HG03064 (cell line): ENCODE data around the gene UCN3.
A peak's percentile ranks its signal among the peaks of the same experiment; 100 is the strongest.

Source experiments
- ATAC-seq: cut with Tn5 transposase; IDR thresholded peaks from one replicate; pipeline ENCODE4 v1.9.1; 2021; ENCODE audit warnings: low read depth; ENCODE audit not compliant: unreplicated experiment

The UCN3 gene, protein sequence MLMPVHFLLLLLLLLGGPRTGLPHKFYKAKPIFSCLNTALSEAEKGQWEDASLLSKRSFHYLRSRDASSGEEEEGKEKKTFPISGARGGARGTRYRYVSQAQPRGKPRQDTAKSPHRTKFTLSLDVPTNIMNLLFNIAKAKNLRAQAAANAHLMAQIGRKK

DNA sequence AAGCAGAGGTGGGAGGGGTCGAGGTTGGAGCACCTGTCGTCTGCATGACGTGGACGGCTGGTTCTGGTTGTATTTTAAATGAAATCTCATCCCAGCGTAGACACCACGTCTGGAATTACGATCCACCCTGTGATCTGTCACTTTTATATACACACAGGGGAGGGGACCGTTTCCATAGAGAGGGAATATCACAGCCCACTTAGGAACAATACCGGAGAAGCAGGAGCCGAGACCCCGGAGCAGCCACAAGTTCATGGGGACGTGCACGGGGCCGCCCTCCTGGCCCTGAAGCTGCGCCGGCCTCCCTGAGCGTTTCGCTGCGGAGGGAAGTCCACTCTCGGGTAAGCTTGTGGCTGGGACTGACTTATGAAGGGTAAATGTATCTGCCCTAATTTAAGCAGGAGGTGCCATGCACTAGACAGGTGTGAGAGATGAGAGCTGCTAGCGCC is at the start of gene UCN3:
UCN3 (plus strand) TSS at position 77 of the 449 bp plus-strand sequence. CDS start 8,755 bp downstream, outside the sequence.
- ATAC-seq = no peak

DNA sequence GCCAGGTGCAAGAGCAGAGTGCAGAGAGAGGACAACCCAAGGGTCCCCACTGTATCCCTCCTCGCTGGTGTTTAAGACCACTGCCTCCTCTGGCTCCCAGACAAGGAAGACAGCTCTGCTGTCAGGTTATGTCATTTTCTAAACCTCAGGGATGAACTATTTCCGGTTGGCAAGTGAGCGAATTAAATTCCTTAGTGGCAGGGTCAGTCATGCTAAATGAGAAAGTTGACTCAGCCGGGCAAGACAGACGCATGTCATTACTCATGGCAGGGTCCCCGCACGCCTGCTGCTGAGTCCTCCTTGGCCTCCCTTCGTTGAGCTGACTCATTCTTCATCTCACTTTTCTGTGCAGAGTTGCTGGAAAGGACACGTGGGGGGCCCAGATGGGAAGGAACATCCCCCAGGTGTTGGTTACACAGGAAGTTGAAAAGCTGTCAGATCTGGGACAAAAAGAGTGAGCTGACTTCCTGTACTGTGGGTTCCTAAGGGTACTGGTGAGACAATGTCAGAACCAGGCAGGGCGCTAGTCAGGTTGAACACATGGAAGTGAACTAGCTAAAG is 47.1 kb upstream of the UCN3 start:
- peak; percentile 67 for ATAC-seq

DNA sequence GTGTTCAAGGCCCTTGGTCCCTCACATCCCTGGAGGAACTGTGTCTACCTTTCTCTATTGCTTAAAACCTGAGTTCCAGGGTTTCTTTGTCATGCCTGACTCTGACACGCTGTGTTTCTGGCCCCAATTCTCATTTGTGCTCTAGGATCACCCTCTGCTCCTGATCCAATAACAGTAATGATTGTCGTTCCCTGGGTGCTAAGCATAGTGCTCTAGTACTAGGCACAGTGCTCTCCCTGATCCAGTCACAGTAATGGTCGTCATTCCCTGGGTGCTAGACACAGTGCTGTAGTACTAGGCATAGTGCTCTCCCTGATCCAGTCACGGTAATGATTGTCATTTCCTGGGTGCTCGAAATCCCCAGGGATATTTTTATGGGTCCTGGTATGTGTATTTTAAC is 46.6 kb upstream of the UCN3 start:
- ATAC-seq = no peak

DNA sequence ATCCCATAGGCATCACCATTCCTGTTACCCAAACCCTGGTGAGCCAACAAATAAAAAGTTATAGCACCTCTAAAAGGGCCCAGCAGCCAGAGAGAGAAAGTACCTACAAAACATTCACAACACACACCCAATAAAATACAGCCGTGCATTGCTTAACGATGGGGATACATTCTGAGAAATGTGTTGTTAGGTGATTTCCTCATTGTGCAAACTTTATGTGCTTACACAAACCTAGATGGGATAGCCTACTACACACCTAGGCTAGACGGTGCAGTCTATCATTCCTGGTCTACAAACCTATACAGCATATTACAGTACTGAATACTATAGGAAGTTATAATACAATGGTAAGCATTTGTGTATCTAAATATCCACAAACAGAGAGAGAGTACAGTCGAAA is 44.9 kb upstream of the UCN3 start:
- no peak for ATAC-seq

DNA sequence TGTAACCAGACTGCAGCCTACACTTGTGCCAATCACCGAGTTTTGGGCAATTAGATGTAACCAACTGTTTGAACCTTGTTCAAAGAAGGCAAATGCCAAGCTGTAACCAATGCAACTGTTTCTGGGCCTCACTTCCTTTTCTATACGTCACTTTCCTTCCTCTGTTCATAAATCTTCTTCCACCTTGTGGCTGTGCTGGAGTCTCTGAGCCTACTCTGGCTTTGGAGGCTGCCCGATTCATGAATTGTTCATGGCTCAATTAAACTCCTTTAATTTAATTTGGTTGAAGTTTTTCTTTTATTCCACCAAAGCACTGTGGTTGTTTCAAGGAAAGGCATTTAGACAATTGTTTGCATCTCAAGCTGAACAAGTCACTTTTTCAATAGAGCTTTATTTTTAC is 43.5 kb upstream of the UCN3 start:
- ATAC-seq = no peak

DNA sequence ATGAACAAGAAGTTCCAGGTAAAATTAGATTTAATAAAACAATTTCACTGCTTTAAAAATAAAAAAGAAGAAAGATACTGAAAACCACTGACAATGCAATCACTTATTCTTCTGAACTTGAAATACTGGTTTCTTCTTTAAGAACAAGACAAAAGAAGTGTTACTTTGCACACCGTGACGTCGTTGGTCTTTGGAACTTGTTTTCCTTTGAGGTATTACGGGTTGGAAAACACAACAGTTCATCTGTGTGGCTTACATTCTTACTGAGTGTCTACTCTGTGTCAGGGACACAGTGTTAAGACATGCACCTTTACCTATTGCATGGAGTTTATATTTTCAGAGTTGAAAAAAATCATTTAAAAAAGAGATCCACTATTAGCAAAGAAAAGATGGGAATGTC is 41.3 kb upstream of the UCN3 start:
- ATAC-seq = no peak

DNA sequence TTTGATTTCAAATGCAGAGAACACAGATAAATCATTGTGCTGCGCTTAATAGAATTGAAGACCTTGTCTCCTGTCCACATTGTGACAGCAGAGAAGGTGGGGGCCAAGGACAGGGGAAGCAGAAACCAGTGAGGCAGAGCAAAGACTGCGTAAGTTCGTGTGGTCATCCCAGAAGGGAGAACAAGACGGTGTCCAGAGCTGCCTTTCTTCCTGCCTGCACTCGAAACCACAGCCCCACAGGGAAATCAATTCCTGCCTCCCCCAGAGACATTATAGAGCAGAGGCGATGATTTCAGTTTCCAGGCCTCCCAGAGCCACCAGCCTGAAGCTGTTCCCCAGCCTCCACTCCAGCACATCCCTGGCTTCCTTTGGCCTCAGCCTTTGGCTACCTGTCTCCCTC is 39.7 kb upstream of the UCN3 start:
- no peak for ATAC-seq

DNA sequence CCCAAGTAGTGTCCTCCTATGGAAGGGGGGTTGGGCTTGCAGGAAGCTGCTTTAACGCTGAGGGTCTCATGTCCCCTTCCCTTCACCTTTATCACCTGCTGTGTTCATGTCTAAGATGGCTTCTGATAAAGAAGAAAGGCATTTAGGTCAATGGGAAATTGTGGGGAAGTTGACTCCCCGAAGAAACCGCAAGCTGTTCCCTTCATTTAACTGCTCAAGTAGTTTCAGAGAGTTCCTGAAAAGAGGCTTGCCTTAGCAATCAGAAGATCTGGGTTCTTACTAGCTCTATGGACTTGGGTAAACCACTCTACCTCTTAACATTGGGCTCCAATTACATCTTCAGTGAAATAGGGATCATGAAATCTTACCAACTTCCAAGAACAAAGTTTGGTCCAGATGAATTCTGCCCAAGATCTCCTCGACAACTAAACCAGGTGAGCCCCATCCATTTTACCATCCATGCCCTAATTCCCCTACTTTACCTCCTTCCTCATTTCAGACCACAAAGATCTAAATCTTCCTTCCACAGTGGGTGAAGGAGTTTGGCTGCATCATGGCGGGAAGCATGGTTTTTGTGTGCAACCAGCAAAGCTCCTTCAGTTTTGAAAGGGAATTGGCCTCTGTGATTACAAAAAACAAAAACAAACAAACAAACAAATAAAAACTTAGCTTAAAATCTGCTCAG is 30.4 kb upstream of the UCN3 start:
- no peak for ATAC-seq

DNA sequence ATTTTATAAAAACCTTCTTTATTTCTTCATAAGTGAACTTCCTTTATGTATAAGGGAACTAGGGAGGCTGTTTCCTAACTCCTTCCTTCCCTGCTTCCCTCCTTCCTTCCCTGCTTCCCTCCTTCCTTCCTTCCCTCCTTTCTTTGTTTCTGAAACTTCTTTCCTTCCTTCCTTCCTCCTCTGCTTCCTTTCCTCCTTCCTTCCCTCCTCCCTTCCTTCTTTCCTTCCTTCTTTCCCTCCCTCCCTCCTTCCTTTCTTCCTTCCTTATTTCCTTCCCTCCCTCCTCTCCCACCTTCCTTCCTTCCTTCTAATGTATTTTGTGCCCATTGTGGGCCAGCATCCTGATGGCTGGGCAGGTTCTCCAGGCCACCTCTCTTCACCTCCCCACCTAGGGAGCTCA is 26.8 kb upstream of the UCN3 start:
- no peak for ATAC-seq

DNA sequence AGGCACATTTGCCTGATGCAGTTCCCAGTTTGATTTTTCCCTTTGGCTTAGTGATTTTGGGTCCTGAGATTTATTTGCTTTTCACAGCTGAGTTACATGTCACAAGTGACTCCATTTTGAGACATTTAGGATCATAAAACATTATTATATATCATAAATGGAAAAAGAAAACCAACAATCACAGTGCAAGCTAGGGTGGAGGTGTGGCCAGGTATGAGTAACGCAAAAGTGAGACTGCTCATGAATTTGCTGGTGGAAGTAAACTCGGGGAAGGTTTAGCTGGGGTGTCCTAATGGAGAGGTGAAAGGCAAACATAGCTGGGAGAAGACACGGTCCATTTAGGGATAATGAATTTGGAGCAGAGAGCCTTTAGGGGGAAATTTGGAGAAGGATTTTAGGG is 21.7 kb upstream of the UCN3 start:
- no peak for ATAC-seq

DNA sequence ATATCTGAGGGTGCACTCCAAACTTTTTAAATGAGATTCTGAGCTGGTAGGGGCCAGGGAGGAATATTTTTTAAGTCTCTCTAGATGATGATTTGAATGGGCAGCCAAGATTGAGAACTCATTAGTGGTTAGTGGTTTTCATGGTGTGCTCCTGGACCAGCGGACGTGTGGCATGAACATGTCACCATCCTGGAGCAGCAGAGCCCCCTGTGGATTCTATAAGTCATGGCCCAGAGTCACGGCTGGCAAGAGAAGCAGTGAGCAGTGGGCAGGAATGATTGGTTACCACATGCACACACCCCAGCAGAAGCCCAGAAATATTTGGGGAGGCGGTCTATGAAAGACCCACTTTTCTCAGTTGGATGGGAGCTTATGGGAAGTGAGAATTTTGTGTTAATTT is 21.2 kb upstream of the UCN3 start:
- no peak for ATAC-seq

DNA sequence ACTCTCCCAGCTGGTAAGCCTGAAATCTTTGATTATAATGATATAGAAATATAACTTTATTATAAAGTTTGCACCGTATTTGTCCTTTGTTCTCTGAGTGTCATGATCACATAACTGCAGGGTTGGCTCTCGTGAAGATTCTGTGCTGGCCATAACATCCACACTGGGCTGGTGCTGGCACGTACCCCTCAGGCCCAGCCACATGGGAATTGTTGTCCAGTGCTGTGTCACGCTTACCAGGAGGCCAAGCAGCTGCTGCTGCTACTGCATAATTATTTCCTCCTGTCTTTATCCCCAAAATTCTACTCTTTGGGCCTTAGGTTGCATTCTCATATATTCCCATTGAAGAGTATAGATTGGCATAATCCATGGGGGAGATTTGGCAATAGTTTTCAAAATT is 20.8 kb upstream of the UCN3 start:
- no peak for ATAC-seq

DNA sequence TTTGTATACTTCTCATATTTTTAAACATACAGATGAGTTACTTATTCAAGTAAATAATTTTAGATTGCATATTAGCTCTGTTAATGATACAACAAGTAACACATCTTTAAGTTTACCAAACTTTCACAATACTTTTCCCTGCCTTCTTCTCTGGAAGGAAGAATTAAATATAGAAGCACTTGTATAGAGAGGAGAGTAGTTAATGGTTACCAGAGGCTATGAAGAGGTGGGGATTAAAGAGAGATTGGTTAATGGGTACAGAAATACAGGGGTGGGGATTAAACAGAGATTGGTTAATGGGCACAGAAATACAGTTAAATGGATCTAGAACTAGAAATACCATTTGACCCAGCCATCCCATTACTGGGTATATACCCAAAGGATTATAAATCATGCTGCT is 20.0 kb upstream of the UCN3 start:
- ATAC-seq = no peak

DNA sequence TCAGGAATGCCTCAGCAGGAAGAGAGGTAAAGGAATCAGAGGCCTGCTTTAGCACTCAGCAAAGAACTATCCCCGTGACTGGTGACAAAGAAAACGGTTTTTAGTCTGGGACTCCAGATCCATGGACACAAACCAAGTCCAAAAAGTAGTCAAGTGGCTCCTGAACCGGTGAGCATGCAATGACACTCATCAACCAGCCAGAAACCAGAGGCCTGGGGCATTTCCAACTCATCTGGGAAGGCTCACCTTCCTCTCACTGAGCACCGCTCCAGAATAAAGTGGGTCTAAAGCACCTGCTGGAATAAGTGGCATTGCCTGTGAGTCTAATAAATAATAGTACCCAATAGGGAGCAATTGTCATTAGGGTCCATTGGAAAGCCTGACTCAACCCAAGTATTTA is 17.9 kb upstream of the UCN3 start:
- no peak for ATAC-seq

DNA sequence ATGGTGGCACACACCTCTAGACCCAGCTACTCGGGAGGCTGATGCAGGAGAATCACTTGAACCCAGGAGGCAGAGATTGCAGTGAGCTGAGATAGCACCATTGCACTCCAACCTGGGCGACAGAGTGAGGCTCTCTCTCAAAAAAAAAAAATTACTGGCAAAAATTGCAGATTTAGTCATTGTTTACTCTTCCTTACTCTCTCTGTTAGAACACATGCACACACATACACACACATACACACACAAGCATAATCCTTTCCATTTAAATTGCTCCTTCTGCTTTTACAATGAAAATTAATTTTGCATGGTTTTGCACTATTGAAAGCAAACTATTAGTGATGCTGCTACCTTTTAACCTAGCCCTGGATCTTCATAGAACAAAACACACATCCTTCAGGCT is 15.4 kb upstream of the UCN3 start:
- no peak for ATAC-seq

DNA sequence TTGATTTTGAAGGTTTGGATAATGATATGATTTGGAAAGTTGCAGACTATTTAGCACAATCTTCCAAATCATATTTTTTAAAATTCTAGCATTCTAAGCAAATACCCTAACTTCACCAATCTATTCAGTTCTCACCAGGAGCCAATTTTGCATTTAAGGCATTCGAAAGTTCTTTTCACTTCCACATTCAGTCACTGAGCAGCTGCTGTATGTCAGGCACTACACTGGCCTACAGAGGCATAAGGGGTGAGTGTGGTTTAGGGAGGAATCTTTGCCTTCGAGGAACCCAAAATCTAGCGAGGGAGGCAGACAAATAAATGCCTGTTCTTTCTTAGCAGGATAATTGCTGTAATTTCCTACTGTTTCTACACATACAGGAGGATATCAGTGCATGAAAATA is 10.7 kb upstream of the UCN3 start:
- ATAC-seq = no peak

DNA sequence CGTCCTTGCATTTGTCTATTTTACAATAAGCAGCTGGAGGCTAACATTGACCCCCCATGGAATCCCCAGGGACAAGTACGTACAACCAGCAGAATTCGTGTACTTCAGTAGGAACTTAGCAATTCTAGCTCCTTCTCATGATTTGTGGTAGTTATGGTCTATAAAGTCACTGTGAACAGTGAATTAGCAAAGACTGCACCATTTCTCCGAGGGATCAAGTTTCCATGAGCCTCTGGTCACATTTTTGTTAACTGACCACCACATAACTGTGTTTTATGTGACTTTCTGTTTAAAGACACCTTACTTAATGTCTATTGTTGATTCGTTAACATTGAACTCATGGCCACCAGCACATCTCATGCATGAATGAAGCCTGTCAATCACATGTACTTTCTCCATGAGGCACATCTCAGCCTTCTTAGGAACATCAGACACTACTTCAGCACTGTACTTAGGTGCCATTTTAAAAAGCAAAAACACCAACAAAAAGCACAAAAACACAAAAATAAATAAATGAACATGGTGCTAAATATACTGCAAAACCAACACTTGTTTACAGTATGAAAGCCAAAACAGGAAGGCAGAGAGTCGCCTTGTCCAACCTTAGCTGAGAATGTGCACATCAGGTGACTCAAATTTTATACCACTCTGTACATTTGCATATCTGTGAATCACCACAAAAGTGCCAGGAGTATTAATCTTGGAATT is 9.0 kb upstream of the UCN3 start:
- ATAC-seq = no peak

DNA sequence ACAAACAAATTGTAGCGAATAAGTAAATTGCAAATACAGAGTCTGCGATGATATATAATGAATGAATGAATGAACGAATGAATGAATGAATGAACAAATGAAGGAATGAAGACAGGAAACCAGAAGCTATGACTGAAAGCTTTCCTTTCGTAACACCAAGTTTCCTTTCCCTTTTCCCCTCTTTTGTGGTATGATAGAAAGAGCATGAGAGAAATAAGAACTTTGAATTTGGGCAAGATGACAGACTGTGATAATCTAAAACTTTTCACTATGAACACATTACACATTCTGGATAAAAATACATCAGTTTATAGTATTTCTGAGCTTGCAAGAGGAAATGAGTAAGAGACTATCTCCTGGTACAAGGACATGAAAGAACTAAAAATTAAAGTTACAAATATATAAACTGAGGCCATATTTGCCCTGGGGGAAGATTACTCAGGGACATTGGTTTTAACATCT is 8.4 kb upstream of the UCN3 start:
- ATAC-seq = no peak

DNA sequence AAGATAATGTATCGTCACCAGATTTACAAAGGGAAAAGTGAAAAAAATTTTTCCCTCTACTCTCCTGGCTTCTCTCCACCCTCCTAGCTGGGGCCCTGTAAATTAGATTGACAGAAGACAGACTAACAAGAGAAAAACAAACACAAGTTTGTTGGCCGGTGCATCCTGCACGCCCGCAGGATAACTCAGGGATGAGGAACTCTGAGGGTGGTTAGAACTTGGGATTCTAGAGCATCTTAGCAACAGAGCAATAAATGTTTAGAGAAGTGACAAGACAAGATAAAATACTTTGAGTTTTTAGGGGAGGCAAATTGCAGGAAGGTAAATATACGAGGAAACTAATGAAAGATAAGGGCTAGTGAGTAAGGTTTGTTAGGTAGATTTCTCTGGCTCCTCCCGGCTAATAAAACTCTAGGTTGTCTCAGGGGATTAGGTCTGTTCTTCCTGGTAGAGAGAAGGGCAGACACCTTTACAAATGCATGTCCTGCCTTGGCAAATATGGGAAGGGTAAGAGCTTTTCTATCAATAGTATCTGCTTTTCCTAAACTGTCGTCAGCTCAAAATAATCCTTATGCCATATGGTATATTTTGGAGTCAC is 4.3 kb upstream of the UCN3 start:
- no peak for ATAC-seq

DNA sequence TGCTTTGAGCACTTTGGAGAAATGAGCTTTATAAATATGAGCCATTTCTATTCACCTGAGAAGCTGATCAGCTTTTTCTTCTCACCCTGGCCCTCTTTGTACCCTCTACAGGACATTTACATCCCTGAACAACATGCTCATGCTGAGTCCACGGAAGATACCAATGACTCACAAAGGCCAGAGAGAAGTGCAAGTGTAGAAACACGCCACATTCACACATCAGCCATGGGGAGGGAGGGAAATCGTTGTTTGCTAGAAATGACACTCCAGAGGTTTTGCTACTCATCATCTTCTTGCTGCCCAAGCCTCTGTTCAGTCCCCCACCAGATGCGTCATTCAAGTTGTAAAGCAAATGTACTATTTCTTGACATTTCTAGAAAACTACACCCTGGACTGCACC is 2.8 kb upstream of the UCN3 start:
- no peak for ATAC-seq

DNA sequence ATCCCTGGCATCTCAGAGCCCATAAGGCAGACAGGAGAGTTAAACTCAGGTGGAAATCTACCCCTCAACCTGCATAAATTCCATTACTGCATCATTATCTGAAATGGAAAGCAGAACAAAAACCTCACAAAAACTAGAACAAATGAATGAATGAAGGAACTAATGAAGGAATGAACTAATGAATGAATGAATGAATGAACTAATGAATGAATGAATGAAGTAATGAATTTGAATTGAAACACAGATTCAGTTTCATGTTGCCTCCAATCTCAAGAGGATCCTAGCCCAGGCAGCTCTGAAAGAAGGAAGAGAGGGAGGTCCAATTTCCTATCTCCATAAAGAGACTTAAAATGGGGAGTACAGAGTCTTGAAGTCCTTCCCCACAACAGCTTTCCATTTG is 1.9 kb upstream of the UCN3 start:
- no peak for ATAC-seq
